IPS-18a (cell line): ENCODE data around the gene PPP1R14D.

Experiments used
- H3K27ac ChIP-seq: one replicate; pipeline ENCODE4 v1.5.1; 2013; ENCODE audit warnings: low read length
- H3K27me3 ChIP-seq: one replicate; pipeline ENCODE4 v1.6.1; 2013; ENCODE audit warnings: mild to moderate bottlenecking, low read length; ENCODE audit not compliant: control insufficient read depth, insufficient read depth
- H3K36me3 ChIP-seq: one replicate; pipeline ENCODE4 v1.6.1; 2013; ENCODE audit warnings: low read depth, low read length; ENCODE audit not compliant: control insufficient read depth
- H3K4me1 ChIP-seq: one replicate; pipeline ENCODE4 v1.6.1; 2013; ENCODE audit warnings: low read depth, low read length; ENCODE audit not compliant: control insufficient read depth
- H3K4me3 ChIP-seq: one replicate; pipeline ENCODE4 v1.5.1; 2013; ENCODE audit warnings: low read length
- H3K9ac ChIP-seq: one replicate; pipeline ENCODE4 v1.6.1; 2013; ENCODE audit warnings: mild to moderate bottlenecking, low read length, moderate library complexity
- H3K9me3 ChIP-seq: one replicate; pipeline ENCODE4 v1.6.1; 2013; ENCODE audit warnings: low read depth, low read length; ENCODE audit not compliant: control insufficient read depth

The PPP1R14D gene

GRCh38 chr15:40789999-40790398 is 38.5 kb downstream of the PPP1R14D start:
- Histone ChIP-seq H3K9me3 (no peaks in the 10 kb centered on the region), H3K4me3 (no peak overlapping the region), H3K9ac (no peak overlapping the region), H3K36me3 (no peaks in the 10 kb centered on the region), H3K27ac (no peak overlapping the region), H3K4me1 (peaks cover 24% of the 10 kb centered on the region), H3K27me3 (no peaks in the 10 kb centered on the region)

- no peaks in the 10 kb centered on the region for H3K36me3 ChIP-seq
- H3K27me3 ChIP-seq, result no peaks in the 10 kb centered on the region
- no peak overlapping the region for H3K4me3 ChIP-seq
- no peak overlapping the region for H3K27ac ChIP-seq
- peaks cover 24% of the 10 kb centered on the region for H3K4me1 ChIP-seq
- no peak overlapping the region for H3K9ac ChIP-seq
- H3K9me3 ChIP-seq, result no peaks in the 10 kb centered on the region
These were observed 39.4 kb downstream of the PPP1R14D start for GRCh38 chr15:40789119-40789518.

DNA sequence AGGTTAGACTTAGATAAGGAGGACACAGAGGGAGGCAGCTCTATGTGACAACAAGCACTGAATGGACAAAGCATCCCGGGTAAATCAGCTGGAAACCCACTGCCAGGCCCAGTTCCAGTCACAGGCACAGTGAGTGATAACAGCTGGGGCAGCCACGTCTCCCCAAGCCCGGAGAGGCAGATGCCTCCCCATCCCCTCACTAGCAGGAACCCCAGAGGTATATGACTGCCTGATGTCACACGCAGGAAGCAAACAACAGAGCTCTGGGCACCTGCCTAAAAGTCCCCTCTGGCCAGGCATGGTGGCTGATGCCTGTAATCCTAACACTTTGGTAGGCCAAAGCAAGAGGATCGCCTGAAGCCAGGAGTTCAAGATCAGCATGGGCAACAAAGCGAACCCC is 40.5 kb downstream of the PPP1R14D start:
- H3K27me3 ChIP-seq, result no peaks in the 10 kb centered on the region
- peaks cover 24% of the 10 kb centered on the region for H3K4me1 ChIP-seq
- no peak overlapping the region for H3K27ac ChIP-seq
- H3K36me3 ChIP-seq, result no peaks in the 10 kb centered on the region
- H3K9me3 ChIP-seq, result no peaks in the 10 kb centered on the region
- H3K9ac ChIP-seq, result no peak overlapping the region
- peak overlapping the region; percentile 26 for H3K4me3 ChIP-seq

DNA sequence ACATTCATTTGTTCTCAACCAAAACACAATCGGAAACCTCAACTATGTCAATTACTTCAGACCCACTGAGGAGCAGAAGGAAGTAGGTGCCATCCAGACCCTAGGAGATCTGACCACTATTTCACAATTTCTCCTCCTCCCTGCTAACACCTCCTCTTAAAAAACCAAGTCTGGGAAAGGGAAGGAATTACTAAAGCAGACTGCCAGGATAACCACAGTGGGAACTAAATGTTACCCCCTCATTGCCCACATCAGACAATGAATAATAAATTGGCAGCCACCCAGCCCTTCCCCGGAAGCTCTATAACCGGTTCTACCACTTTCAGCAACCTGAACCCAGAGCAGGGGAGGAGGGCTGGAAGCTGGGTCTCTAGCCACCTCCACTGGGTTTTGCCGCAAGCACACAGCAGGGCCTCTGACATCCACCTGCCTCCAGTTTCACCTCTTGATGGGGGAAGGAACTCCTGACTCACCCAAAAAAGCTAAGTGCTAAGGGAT is 41.1 kb downstream of the PPP1R14D start:
- peaks cover 24% of the 10 kb centered on the region for H3K4me1 ChIP-seq
- no peaks in the 10 kb centered on the region for H3K27me3 ChIP-seq
- H3K27ac ChIP-seq, result no peak overlapping the region
- H3K36me3 ChIP-seq, result no peaks in the 10 kb centered on the region
- H3K9ac ChIP-seq, result peak overlapping the region; percentile 8
- no peaks in the 10 kb centered on the region for H3K9me3 ChIP-seq
- H3K4me3 ChIP-seq, result peak overlapping the region; percentile 42

GRCh38 chr15:40785814-40786213 is 42.7 kb downstream of the PPP1R14D start:
- no peak overlapping the region for H3K9ac ChIP-seq
- no peaks in the 10 kb centered on the region for H3K9me3 ChIP-seq
- no peak overlapping the region for H3K27ac ChIP-seq
- H3K4me1 ChIP-seq, result peaks cover 24% of the 10 kb centered on the region
- H3K4me3 ChIP-seq, result no peak overlapping the region
- H3K36me3 ChIP-seq, result no peaks in the 10 kb centered on the region
- no peaks in the 10 kb centered on the region for H3K27me3 ChIP-seq

DNA sequence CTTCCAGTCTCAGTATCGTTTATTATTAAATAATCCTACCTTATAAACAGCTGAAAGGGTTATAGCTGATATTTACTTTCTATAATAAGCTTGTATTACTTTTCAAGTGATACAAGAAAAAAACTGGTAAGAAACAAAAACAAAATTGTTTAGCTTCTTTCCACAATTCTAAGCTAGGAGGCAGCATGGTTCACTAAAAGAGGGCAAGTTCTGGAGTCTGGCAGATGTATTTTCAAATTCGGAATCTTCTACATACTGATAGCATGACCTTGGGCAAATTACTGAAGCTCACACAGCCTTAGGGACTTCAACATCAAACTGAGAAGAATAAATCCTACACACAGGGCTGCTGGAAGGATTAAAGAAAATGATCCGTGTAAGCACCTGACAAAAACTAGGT is 43.3 kb downstream of the PPP1R14D start:
- no peaks in the 10 kb centered on the region for H3K9me3 ChIP-seq
- no peak overlapping the region for H3K4me3 ChIP-seq
- H3K27me3 ChIP-seq, result no peaks in the 10 kb centered on the region
- H3K4me1 ChIP-seq, result peaks cover 24% of the 10 kb centered on the region
- no peak overlapping the region for H3K9ac ChIP-seq
- H3K36me3 ChIP-seq, result no peaks in the 10 kb centered on the region
- H3K27ac ChIP-seq, result no peak overlapping the region

- no peak overlapping the region for H3K27ac ChIP-seq
These were observed 45.8 kb downstream of the PPP1R14D start for GRCh38 chr15:40782609-40783227.

GRCh38 chr15:40776537-40777141 is 51.9 kb downstream of the PPP1R14D start:
- no peaks in the 10 kb centered on the region for H3K4me1 ChIP-seq
- H3K4me3 ChIP-seq, result no peak overlapping the region
- H3K9ac ChIP-seq, result no peak overlapping the region
- H3K27ac ChIP-seq, result no peak overlapping the region
- no peaks in the 10 kb centered on the region for H3K9me3 ChIP-seq
- H3K36me3 ChIP-seq, result peaks cover 48% of the 10 kb centered on the region
- no peaks in the 10 kb centered on the region for H3K27me3 ChIP-seq

More at GRCh38 chr15:40782609-40783227, 45.8 kb downstream of the PPP1R14D start:
- Histone ChIP-seq H3K9me3 (no peaks in the 10 kb centered on the region), H3K36me3 (peaks cover 14% of the 10 kb centered on the region), H3K27me3 (no peaks in the 10 kb centered on the region), H3K4me1 (peaks cover 15% of the 10 kb centered on the region), H3K4me3 (no peak overlapping the region), H3K9ac (no peak overlapping the region)

GRCh38 chr15:40775740-40776536 is 52.6 kb downstream of the PPP1R14D start:
- Histone ChIP-seq H3K9ac (no peak overlapping the region), H3K27ac (no peak overlapping the region), H3K27me3 (no peaks in the 10 kb centered on the region), H3K9me3 (no peaks in the 10 kb centered on the region), H3K36me3 (peaks cover 48% of the 10 kb centered on the region), H3K4me1 (no peaks in the 10 kb centered on the region), H3K4me3 (no peak overlapping the region)

- H3K36me3 ChIP-seq, result peaks cover 48% of the 10 kb centered on the region
- no peak overlapping the region for H3K4me3 ChIP-seq
- no peak overlapping the region for H3K9ac ChIP-seq
- H3K27ac ChIP-seq, result no peak overlapping the region
- H3K9me3 ChIP-seq, result no peaks in the 10 kb centered on the region
- H3K4me1 ChIP-seq, result no peaks in the 10 kb centered on the region
- no peaks in the 10 kb centered on the region for H3K27me3 ChIP-seq
These were observed 53.5 kb downstream of the PPP1R14D start for GRCh38 chr15:40775007-40775406.

DNA sequence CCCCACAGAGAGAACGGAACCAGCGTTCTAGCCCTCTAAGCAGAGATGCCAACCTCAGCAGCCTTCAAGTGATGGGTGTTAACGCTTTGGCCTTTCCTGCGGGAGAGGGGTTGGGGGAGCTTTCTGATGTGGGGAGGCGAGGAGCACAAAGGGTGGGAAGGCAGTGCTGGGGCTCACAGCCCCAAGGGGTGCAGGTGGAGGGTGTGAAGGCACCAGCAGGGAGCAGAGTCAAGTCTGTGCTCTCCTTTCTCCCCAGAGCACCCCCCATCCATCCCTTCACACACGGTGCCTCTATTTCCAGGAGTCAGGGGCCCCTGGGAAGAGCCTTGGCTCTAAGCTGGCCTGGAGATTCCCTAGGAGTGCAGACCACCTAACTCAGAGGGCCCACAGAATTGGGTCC is 54.6 kb downstream of the PPP1R14D start:
- no peak overlapping the region for H3K27ac ChIP-seq
- peaks cover 41% of the 10 kb centered on the region for H3K36me3 ChIP-seq
- H3K4me3 ChIP-seq, result no peak overlapping the region
- H3K9ac ChIP-seq, result no peak overlapping the region
- no peaks in the 10 kb centered on the region for H3K9me3 ChIP-seq
- no peaks in the 10 kb centered on the region for H3K27me3 ChIP-seq
- no peaks in the 10 kb centered on the region for H3K4me1 ChIP-seq
